WI38 (cell line): Measurements from ENCODE around the gene PROP1.
"Not testable (repeated sequence)": the region's sequence is repeated elsewhere in the genome, so short reads cannot be mapped to it uniquely, and the experiment has no call there.

Experiments
- H3K4me3 ChIP-seq: 2 replicates; pipeline ENCODE4 v1.5.1; 2011; ENCODE audit warnings: low read depth, mild to moderate bottlenecking, control low read depth, low read length
- TF ChIP-seq, protein P1 (sequence below): IDR thresholded peaks from 2 replicates; pipeline ENCODE4 v1.5.1; 2012; ENCODE audit warnings: low read depth, mild to moderate bottlenecking, control low read depth, low read length

The PROP1 gene

DNA sequence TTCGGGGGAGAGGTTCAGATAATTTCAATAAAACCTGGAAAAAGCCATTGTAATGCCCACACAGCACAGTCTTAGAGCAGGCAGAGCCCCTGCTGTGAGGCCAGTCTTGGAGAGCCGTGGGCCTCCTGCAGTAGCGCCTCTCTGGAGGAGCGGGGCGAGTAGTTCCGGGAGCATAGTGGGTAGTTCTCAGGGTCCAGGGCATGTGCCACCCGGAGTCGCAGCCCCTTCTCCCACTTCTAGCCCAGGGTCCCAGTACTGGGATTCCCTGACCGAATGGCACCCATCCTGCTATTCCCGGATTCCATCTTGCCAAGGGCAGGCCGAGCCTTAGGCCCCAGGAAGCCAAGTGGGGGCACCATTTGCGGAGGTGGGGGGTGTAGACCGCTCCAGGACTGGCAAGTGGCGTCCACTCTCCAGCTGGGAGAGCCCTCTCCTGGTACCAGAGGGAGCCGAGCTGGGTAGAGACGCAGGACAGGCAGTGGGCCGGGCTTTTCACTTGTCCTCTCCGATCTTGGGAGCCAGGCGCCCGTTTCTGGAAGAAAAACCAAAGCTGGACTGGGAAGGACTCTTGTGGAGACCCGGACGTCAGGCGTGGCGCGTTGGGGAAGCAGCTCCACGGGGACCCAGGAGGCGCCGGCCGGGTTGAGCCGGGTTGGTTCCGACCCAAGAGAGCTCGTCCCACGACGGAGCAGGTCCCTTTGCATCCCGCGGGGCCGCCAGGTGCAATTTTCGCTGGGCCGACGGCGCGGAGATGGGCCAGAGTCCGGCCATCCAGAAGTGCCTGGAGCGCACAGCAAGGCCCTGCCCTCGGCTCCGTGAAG is 12.1 kb downstream of the PROP1 start:
- H3K4me3 ChIP-seq, result no peak overlapping the region
- TF ChIP-seq, protein P1, sequence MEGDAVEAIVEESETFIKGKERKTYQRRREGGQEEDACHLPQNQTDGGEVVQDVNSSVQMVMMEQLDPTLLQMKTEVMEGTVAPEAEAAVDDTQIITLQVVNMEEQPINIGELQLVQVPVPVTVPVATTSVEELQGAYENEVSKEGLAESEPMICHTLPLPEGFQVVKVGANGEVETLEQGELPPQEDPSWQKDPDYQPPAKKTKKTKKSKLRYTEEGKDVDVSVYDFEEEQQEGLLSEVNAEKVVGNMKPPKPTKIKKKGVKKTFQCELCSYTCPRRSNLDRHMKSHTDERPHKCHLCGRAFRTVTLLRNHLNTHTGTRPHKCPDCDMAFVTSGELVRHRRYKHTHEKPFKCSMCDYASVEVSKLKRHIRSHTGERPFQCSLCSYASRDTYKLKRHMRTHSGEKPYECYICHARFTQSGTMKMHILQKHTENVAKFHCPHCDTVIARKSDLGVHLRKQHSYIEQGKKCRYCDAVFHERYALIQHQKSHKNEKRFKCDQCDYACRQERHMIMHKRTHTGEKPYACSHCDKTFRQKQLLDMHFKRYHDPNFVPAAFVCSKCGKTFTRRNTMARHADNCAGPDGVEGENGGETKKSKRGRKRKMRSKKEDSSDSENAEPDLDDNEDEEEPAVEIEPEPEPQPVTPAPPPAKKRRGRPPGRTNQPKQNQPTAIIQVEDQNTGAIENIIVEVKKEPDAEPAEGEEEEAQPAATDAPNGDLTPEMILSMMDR, result no peak

DNA sequence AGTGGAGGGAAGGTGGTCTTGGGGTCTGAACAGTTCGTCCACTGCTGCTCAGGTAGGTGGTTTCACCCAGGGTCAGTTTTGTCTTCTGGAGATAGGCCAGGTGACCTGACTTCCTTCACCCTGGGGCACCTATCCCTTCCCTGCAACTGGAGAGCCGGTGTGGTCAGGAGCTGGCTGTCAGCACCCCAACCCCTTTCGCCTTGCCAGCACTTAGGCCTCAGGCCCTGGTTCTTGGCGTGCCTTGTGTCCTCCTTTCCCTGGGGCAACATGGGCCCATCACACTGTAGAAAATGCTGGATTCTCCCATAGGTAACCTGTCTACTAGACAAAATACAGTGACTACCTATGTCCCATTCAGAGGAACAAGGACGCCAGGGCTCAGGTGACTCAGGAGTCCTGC is 13.1 kb downstream of the PROP1 start:
- H3K4me3 ChIP-seq, result no peak overlapping the region
- TF ChIP-seq, protein P1, result no peak

DNA sequence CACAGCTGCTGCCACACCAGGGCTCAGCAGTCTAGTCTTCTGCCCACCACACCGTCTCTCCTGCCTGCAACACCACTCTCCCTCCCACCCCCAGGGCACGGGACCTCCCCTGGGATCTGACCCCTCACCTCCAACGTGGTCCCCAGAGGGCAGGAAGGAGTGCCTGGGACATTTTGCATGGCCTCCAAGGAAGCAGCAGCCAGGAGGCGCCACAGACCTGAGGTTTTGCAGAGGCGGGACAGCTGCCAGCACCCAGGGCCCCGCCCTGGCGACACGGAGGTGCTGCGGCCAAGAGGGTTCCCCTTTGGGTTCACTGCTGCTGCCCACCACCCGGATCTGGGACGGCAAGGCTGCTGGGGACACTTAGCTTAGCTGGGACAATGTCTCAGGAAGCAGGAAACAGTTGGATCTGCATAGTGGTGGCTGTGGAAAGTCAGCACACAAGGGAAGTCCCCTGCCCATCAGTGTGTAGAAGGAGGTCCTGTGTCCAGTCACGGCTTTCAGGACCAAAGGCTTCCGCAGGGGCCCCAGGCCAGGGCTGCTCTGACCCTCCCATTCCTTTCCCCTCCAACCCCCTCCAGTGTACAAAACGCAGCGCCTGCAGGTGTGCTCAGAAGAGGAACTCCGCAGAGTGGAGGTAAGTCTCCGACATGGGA is 13.8 kb downstream of the PROP1 start:
- no peak overlapping the region for H3K4me3 ChIP-seq
- TF ChIP-seq, protein P1, result no peak

GRCh38 chr5:177981296-177982071 is 14.6 kb downstream of the PROP1 start:
- H3K4me3 ChIP-seq, result no peak overlapping the region
- TF ChIP-seq, protein P1, result no peak

- no peak overlapping the region for H3K4me3 ChIP-seq
- TF ChIP-seq, protein P1, result no peak
These were observed 15.3 kb downstream of the PROP1 start for GRCh38 chr5:177980743-177981151.

GRCh38 chr5:177977600-177977999 is 18.4 kb downstream of the PROP1 start:
- H3K4me3 ChIP-seq, result not testable (repeated sequence)

DNA sequence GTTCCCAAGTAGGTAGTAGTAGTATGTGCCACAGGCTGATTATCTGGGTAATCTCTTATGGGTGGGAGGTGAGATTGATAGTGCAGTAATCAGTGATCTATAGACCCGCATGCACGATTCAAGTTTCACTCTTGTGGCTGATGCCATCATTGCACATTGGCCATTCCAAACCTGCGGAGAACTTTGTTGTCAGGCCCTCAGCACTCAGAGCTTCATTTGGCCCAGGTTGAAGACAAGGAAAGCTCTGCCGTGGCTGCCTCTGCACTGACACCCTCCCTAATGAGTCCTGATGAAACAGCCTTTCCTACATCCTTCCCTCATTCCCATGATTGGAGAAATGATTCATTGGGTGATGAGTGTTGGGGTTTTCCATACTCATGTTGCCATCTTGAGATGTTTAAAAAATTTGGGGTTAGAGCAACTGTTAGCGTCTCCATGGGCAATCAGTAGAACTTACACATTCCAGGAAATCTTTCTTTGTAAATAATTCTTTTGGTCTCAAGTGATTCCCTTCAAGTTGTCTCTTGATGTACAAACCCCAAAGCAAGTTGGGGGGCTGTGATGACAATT is 22.9 kb downstream of the PROP1 start:
- TF ChIP-seq, protein P1, result no peak
- no peak overlapping the region for H3K4me3 ChIP-seq
